GM12878 (cell line): Measurements from ENCODE around the gene A4GNT. TPM values are rescaled to one million over a fixed set of nuclear protein-coding genes. Genes with fewer than 3 reads are reported as not detected.

ENCODE experiments used
- ATAC-seq: fragments of 200-7000 bp; cut with Tn5 transposase; 3 replicates; pipeline ENCODE4 v1.9.1; 2020; ENCODE audit warnings: mild to moderate bottlenecking, moderate library complexity
- BruUV-seq: library from RNA; stranded (reverse); fragments of 400-500 nt; replicated peaks from 2 replicates; lab custom pipeline; 2021; lab: Mats Ljungman, UMichigan
- CTCF ChIA-PET: fragments of 300-600 bp; sonication (Branson Sonifier 250); formaldehyde crosslinking; extraction: SDS; loops from one replicate; lab custom pipeline; 2021; ENCODE audit warnings: inconsistent platforms; lab: Yijun Ruan, JAX
- POLR2A ChIA-PET: fragments of 350-600 bp; formaldehyde crosslinking; extraction: SDS; loops from one replicate; lab custom pipeline; 2021; ENCODE audit warnings: inconsistent platforms; lab: Charles Lee
- RAD21 ChIA-PET: fragments of 300-600 bp; sonication (Branson Sonifier 250); formaldehyde crosslinking; loops from one replicate; lab custom pipeline; 2023; ENCODE audit warnings: antibody characterized with exemption; ENCODE audit not compliant: unreplicated experiment; lab: Charles Lee
- SMC1A ChIA-PET: fragments of 300-600 bp; sonication (Branson Sonifier 250); formaldehyde crosslinking; loops from one replicate; lab custom pipeline; 2023; ENCODE audit not compliant: unreplicated experiment, uncharacterized antibody; lab: Charles Lee
- DNase-seq: peaks from one replicate; pipeline ENCODE4 v3.0.0-alpha.2; 2011; ENCODE audit warnings: low read depth, low spot score
- FAIRE-seq: peaks from 3 replicates; lab custom pipeline; 2011; peaks lifted over from hg19 to GRCh38; lab: Jason Lieb, UNC
- H2AFZ ChIP-seq: 2 replicates; pipeline ENCODE4 v1.6.0; 2011; ENCODE audit warnings: low read depth, low read length, control low read depth; ENCODE audit not compliant: control insufficient read depth
- H3K27ac ChIP-seq: 2 replicates; pipeline ENCODE4 v1.5.1; 2011; ENCODE audit warnings: control low read depth; ENCODE audit not compliant: control insufficient read depth, insufficient read depth
- H3K27me3 ChIP-seq, 2 experiments: replicated peaks in 1 of 2; 2 replicates each; pipeline versions ENCODE4 v1.6.0 to v1.6.1; 2011; ENCODE audit warnings: low read length in 1 of 2; ENCODE audit not compliant: control insufficient read depth in 2 of 2, insufficient read depth in 2 of 2
- H3K36me3 ChIP-seq, 2 experiments: 2 replicates each; pipeline ENCODE4 v1.5.1; 2011; ENCODE audit warnings: low read length in 1 of 2; ENCODE audit not compliant: control insufficient read depth in 2 of 2, insufficient read depth in 2 of 2
- H3K4me1 ChIP-seq: 2 replicates; pipeline ENCODE4 v1.6.1; 2011; ENCODE audit warnings: mild to moderate bottlenecking, low read length, moderate library complexity, mixed read lengths; ENCODE audit not compliant: control insufficient read depth, insufficient read depth
- H3K4me2 ChIP-seq: 2 replicates; pipeline ENCODE4 v1.6.0; 2011; ENCODE audit warnings: control low read depth; ENCODE audit not compliant: control insufficient read depth, insufficient read depth
- H3K4me3 ChIP-seq: fragments of 200-600 bp; sonication (generic); 2 replicates; pipeline ENCODE4 v1.5.1; 2016
- H3K79me2 ChIP-seq: 2 replicates; pipeline ENCODE4 v1.6.0; 2011; ENCODE audit warnings: low read length; ENCODE audit not compliant: control insufficient read depth, insufficient read depth
- H3K9ac ChIP-seq: 2 replicates; pipeline ENCODE4 v1.8.0; 2011; ENCODE audit warnings: low read length, control low read depth, mixed read lengths; ENCODE audit not compliant: control insufficient read depth, insufficient read depth
- H3K9me3 ChIP-seq: replicated peaks from 3 replicates; pipeline ENCODE4 v1.5.1; 2011; ENCODE audit warnings: mild to moderate bottlenecking, low read length; ENCODE audit not compliant: control insufficient read depth, insufficient read depth
- H4K20me1 ChIP-seq: 2 replicates; pipeline ENCODE4 v1.6.0; 2011; ENCODE audit not compliant: control insufficient read depth, insufficient read depth
- BCL3 ChIP-seq: IDR thresholded peaks from 2 replicates; pipeline ENCODE4 v1.6.1; 2011; ENCODE audit warnings: borderline replicate concordance, low read depth, mild to moderate bottlenecking, moderate library complexity, low read length; ENCODE audit not compliant: insufficient read depth, poor library complexity, severe bottlenecking
- CEBPZ ChIP-seq: fragments of 150-350 bp; IDR thresholded peaks from 2 replicates; pipeline ENCODE4 v1.6.1; 2016; ENCODE audit warnings: low read depth, low read length
- E4F1 ChIP-seq: fragments of 450-650 bp; IDR thresholded peaks from 2 replicates; pipeline ENCODE4 v1.6.1; 2018; ENCODE audit warnings: borderline replicate concordance, mild to moderate bottlenecking; ENCODE audit not compliant: partially characterized antibody
- ESRRA ChIP-seq: IDR thresholded peaks from 2 replicates; pipeline ENCODE4 v1.6.1; 2012; ENCODE audit warnings: mild to moderate bottlenecking, low read length, improper control_type of control experiment
- FOS ChIP-seq: IDR thresholded peaks from 3 replicates; pipeline ENCODE4 v1.6.1; 2011; ENCODE audit warnings: borderline replicate concordance; ENCODE audit not compliant: insufficient read length; ENCODE audit errors: extremely low read depth
- LARP7 ChIP-seq: fragments of 450-650 bp; IDR thresholded peaks from 2 replicates; pipeline ENCODE4 v1.6.1; 2017; ENCODE audit warnings: mild to moderate bottlenecking
- RAD21 ChIP-seq: IDR thresholded peaks from 2 replicates; pipeline ENCODE4 v1.6.1; 2011; ENCODE audit warnings: mild to moderate bottlenecking, low read depth, low read length, moderate library complexity; ENCODE audit not compliant: insufficient read depth
- RBBP5 ChIP-seq: fragments of 200-600 bp; sonication (generic); conservative IDR thresholded peaks from 2 replicates; pipeline ENCODE4 v1.6.1; 2016
- RCOR1 ChIP-seq: conservative IDR thresholded peaks from 2 replicates; pipeline ENCODE4 v1.6.1; 2012; ENCODE audit warnings: low read depth, low read length, improper control_type of control experiment
- SP1 ChIP-seq: IDR thresholded peaks from one replicate; pipeline ENCODE4 v1.6.1; 2011; ENCODE audit warnings: low read depth, low read length
- WGBS: methylation state at CpG from one replicate; pipeline ENCODE4 v1.1.6; 2016; ENCODE audit warnings: low lambda C conversion rate; ENCODE audit not compliant: insufficient replicate concordance, insufficient coverage; ENCODE audit errors: missing lambda C conversion rate; 5-methylcytosine and 5-hydroxymethylcytosine counted together
- in situ Hi-C: fragments of 300-500 bp; cut with MboI; formaldehyde crosslinking; loops from 9 replicates; pipeline ENCODE4 v1.14.3; 2018; ENCODE audit warnings: mixed read lengths
- intact Hi-C: fragments of 100-400 bp; cut with micrococcal nuclease; formaldehyde crosslinking; loops from one replicate; pipeline ENCODE4 v1.14.2; 2022; ENCODE audit not compliant: unreplicated experiment
- polyA plus RNA-seq, 11 experiments: library from polyadenylated mRNA; depleted of rRNA in 4 of 11; unstranded in 6 of 11; stranded (reverse) in 5 of 11; fragments of >200 nt; fragmentation: Nextera tagmentation in 4 of 11; fragmentation: Illumina TruSeq in 1 of 11; extraction: Ambion mirVana in 4 of 11; extraction: Trizol in 1 of 11; gene quantifications; 1 replicate in 1 of 11; 2 replicates in 10 of 11; pipeline versions ENCODE4 v1.2.1 to v1.2.3, GENCODE V29; 2011 to 2016; ENCODE audit warnings: inconsistent platforms in 2 of 11, missing spikeins in 2 of 11, low read depth in 1 of 11
- total RNA-seq, 4 experiments: library from RNA; depleted of rRNA in 3 of 4; stranded (reverse); fragments of >200 nt in 3 of 4; fragmentation: Illumina TruSeq in 1 of 4; extraction: Trizol in 1 of 4; gene quantifications; 2 replicates each; pipeline versions ENCODE4 v1.2.1 to v1.2.3, GENCODE V29; 2013 to 2021

A4GNT gene
- total and polyA plus RNA-seq, 10 of the 15 experiments (the other 5 are each of a cell fraction or from before 2014, with no cell fraction given) = not detected

GRCh38 chr3:138125548-138126221 lies 6.5 kb downstream of the A4GNT start:
- H3K9me3 ChIP-seq = no peaks in the 10 kb centered on the region
- no TSS peak for BruUV-seq
- DNase-seq = no peak
- no peak overlapping the region for H3K4me3 ChIP-seq
- H3K27me3 ChIP-seq = no peaks in the 10 kb centered on the region; a peak in 1 of 4 replicates
- no peaks in the 10 kb centered on the region for H3K36me3 ChIP-seq
- H4K20me1 ChIP-seq = no peaks in the 10 kb centered on the region
- no peak overlapping the region for H3K9ac ChIP-seq
- H2AFZ ChIP-seq = no peak overlapping the region
- RAD21 ChIA-PET = interaction anchor here (0.5 kb wide), 1 partner anchor 14 kb away, joined by 3 read pairs; no protein-coding TSS in a partner anchor
- no peaks in the 10 kb centered on the region for H3K4me1 ChIP-seq
- H3K79me2 ChIP-seq = no peaks in the 10 kb centered on the region
- SMC1A ChIA-PET = no interaction called here
- FAIRE-seq = no peak
- no peak for ATAC-seq
- in situ Hi-C loops (no loop called here), intact Hi-C loops (no loop called here)
- TF ChIP-seq RAD21 (no peak), ESRRA (no peak), E4F1 (no peak), FOS (no peak), RCOR1 (no peak), BCL3 (no peak), LARP7 (no peak), SP1 (no peak), RBBP5 (no peak), CEBPZ (no peak)
- WGBS = 46% methylated on average over 5 of the region's 5 CpGs
- H3K4me2 ChIP-seq = no peak overlapping the region
- CTCF ChIA-PET = interaction anchor here (1.5 kb wide), 1 partner anchor 59 kb away, joined by 3 read pairs; no protein-coding TSS in a partner anchor
- POLR2A ChIA-PET = no interaction called here
- H3K27ac ChIP-seq = no peak overlapping the region
